ENCODE data around the gene ZNF675.
"Not testable (repeated sequence)": the region's sequence is repeated elsewhere in the genome, so short reads cannot be mapped to it uniquely, and the experiment has no call there.

The ZNF675 gene

DNA sequence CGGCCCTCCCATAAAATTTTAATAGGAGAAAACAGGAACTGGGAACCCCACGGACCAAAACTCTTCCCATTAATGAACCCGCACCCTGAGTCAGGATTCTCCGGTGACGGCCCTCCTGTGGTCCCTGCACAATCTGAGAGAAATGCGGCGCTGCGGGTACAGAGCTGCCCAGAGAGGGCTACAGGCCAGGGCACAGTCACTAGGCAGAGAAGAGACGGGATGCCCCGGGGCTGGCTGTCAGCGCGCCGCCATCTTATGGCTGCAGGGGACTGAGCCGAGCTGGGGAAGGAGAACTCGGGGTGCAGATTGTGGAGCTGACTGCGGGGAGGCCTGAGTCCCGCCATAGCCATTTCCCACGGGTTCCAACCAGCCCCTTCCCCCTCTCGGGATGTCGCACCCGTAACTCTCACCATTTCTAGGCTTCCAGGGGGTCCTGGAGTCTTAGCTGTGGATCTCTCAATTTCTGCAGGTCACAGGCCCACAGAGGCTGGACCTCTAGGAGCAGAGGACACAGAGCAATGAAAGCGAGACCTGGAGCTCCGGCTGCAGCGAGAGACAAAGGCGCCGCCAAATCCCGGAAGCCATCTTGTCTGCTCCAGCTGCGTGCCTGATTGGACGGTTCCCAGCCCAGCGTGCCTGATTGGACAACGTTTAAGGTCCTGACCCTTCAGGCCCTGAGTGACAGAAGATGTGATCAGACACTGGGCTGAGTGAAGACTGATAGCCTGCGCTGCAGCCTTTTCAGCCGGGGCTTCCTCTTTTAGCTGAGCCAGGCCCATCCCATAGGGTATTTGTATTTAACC, at the start of gene ZNF675:
TSS of gene ZNF675 (minus strand) at position 592 of the 803 bp plus-strand sequence. CDS start at position 413, 179 bp downstream.
- peak; percentile 15 to 93 (median 88) for DNase-seq

- DNase-seq = not testable (repeated sequence)
These were observed 43.9 kb upstream of the ZNF675 start for GRCh38 chr19:23730729-23731465.

DNA sequence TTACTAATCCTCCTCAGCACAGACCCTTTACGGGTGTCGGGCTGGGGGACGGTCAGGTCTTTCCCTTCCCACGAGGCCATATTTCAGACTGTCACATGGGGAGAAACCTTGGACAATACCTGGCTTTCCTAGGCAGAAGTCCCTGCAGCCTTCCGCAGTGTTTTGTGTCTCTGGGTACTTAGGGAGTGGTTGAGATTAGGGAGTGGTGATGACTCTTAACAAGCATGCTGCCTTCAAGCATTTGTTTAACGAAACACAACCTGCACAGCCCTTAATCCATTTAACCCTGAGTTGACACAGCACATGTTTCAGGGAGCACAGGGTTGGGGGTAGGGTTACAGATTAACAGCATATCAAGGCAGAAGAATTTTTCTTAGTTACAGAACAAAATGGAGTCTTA, 37.1 kb upstream of the ZNF675 start:
- not testable (repeated sequence) for DNase-seq

GRCh38 chr19:23718802-23719201, 31.8 kb upstream of the ZNF675 start:
- no peak for DNase-seq

DNA sequence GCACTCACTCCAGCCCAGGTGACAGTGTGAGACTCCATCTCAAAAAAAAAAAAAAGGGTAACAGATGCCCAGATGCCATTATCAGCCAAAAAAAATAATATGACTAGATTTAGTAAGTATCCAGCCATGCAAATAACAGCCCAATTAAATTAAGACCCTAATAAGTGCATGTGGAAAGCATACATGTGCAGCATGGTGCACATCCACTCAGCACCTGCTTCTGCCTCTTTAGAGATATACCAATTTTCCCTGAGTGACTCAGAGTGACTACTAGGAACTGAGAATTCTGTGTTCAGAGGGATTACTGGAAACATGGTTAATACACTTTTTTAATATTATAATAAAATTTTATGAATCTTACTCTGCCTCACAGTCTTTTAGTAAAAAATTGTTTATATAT, 29.8 kb upstream of the ZNF675 start:
- no peak for DNase-seq

DNA sequence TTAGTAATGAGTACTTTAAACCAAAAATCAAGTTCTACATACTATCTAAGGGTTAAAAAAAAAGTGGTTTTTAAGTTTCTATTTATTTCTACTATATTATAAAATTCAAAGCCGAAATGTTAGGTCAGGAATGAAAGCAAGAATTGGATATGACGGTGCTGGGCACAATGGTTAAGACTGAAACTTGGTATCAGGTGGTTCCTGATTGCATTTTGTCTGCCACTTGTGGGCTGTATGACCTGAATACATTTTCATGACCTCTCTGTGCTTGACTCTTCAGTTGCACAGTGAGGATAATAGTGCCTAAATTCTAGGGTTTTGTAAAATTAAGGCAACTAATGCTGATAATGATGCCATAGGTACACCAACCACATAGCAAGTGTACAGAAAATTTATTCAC, 22.3 kb upstream of the ZNF675 start:
- no peak for DNase-seq

- no peak for DNase-seq
These were observed 19.6 kb upstream of the ZNF675 start for GRCh38 chr19:23706657-23707056.

DNA sequence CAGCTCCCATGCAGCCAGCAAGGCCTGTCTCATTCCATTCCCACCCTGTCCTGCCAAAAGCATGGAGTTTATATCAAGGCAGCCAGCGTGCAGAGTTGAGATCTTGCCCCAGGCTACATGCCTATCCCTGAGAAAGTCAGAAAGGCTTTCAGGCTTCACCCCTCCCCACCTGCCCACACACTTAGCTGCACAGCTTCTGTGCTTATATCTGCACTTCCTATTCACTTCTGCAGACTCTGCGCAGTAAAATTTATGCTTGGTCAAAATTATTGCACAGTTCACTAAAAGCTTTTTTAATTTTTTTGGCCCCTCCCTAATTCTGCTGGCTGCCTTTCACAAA, 12.5 kb upstream of the ZNF675 start:
- no peak for DNase-seq

DNA sequence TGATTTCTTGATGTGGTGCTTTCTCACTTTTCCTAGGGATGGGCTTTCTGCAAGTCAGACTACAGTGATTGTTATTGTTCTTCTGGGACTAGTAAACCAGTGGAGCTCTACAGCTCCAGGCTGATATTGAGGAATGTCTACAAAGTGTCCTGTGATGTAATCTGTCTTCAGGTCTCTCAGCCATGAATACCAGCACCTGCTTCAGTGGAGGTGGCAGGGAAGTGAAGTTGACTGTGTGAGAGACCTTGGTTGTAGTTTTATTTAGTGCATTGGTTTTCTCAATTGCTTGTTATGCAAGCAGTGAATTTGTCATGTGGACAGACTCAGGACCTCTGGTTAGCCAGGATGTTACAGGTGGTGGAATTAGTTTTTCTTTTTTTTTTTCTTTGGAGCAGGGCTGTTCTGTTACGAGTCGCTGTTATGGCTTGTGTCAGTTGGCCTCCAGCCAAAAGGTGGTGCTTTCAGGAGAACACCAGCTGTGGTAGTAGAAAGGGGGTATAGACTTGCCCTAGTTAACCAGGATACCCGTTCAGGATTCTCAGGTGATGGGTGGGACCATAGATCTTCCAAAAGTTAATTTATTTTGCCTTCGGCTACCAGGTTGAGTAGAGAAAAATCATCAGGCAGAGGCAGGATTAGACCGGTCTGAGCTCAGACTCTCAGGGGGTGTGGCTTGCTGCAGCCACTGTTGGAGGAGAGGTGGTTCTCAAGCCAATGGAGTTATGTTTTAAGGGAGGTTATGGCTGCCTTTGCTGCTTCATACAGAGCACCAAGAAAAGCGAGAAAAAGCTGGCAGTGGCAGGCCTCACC, 11.9 kb upstream of the ZNF675 start:
- DNase-seq = no peak

- DNase-seq = not testable (repeated sequence)
These were observed 5.9 kb upstream of the ZNF675 start for GRCh38 chr19:23692937-23693336.

- DNase-seq = no peak
These were observed 13.9 kb downstream of the ZNF675 start for GRCh38 chr19:23673132-23673531.

DNA sequence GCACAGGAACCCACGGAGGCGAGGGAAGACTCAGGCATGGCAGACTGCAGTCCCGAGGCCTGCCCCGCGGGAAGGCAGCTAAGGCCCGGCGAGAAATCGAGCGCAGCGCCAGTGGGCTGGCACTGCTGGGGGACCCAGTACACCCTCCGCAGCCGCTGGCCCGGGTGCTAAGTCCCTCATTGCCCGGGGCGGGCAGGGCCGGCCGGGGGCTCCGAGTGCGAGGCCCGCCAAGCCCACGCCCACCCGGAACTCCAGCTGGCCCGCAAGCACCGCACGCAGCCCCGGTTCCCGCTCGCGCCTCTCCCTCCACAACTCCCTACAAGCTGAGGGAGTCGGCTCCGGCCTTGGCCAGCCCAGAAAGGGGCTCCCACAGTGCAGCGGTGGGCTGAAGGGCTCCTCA, 18.4 kb downstream of the ZNF675 start:
- DNase-seq = not testable (repeated sequence)

GRCh38 chr19:23665651-23666410, 21.2 kb downstream of the ZNF675 start:
- DNase-seq = no peak

DNA sequence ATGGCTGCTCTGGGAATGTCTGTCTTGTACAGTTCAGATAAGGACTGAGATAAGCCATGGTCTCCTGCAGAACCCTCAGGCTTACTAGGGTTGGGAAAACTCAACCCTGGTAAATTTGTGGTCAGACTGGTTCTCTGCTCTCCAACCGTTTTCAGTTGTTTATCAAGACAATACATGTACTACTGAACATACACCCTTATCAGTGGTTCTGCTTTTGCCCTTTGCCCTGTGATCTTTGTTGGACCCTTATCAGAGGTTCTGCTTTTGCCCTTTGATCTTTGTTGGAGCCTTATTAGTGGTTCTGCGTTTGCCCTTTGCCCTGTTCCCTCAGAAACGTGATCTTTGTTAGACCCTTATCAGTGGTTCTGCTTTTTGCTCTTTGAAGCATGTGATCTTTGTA, 37.2 kb downstream of the ZNF675 start:
- not testable (repeated sequence) for DNase-seq
